Stimulated activated naive CD8-positive, alpha-beta T cell treated with anti-CD3 and anti-CD28 coated beads, Interleukin-15, Interleukin-2, amounts not matched to agents 100 ng/mL and 50 ng/mL, for 24 hours (primary cell): ENCODE measurements around the gene SLC22A17.
"Not testable (repeated sequence)": the region's sequence is repeated elsewhere in the genome, so short reads cannot be mapped to it uniquely, and the experiment has no call there.

Experiments used
- H3K27ac Mint-ChIP-seq: one replicate; pipeline ENCODE4 v1.8.0; 2021; ENCODE audit warnings: mild to moderate bottlenecking, mixed read lengths
- H3K27me3 Mint-ChIP-seq: one replicate; pipeline ENCODE4 v1.8.0; 2021; ENCODE audit warnings: mixed read lengths
- H3K36me3 Mint-ChIP-seq: one replicate; pipeline ENCODE4 v1.8.0; 2021; ENCODE audit warnings: low read depth, mixed read lengths
- H3K4me1 Mint-ChIP-seq: one replicate; pipeline ENCODE4 v1.8.0; 2021; ENCODE audit warnings: low read depth, mixed read lengths
- H3K4me3 Mint-ChIP-seq: one replicate; pipeline ENCODE4 v1.8.0; 2021; ENCODE audit warnings: mild to moderate bottlenecking, mixed read lengths
- H3K9me3 Mint-ChIP-seq: one replicate; pipeline ENCODE4 v1.8.0; 2021; ENCODE audit warnings: mixed read lengths

SLC22A17 gene

GRCh38 chr14:23352506-23353432, at the start of gene SLC22A17:
Gene SLC22A17, minus strand, starts transcription at chr14:23352887.
- peak within 1 kb of the TSS; percentile 75 for H3K4me3 Mint-ChIP-seq
- H3K27ac Mint-ChIP-seq: no peak within 1 kb of the TSS
- peaks cover 41% of the 10 kb centered on the region for H3K27me3 Mint-ChIP-seq

DNA sequence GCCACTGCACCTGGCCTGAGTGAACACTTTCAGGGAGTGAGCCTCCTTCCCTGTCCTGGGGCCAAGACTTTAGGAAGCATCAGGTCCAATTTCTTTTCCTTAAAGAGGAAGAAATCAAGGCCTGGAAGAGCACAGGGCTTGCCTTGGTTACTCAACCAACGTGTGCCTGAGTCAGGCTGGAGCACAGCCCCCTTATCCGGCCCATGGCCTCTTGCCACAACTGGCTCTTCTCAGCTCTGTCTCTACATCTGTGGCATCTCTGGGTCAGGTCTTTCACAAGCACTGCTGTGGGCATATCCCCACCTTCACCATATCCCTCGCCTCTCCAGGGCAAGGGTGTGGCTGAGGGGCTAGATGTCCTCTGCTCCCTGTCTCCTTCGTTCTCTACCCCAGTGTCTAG, 48.6 kb upstream of the SLC22A17 start:
- Mint-ChIP-seq H3K4me1 (no peaks in the 10 kb centered on the region), H3K27ac (peak overlapping the region; percentile 31), H3K4me3 (no peak overlapping the region), H3K36me3 (no peaks in the 10 kb centered on the region), H3K27me3 (peaks cover 3% of the 10 kb centered on the region), H3K9me3 (no peaks in the 10 kb centered on the region)

More at GRCh38 chr14:23352506-23353432, at the start of gene SLC22A17:
- Mint-ChIP-seq H3K36me3 (no peaks in the 10 kb centered on the region), H3K9me3 (no peaks in the 10 kb centered on the region), H3K4me1 (peaks cover 8% of the 10 kb centered on the region)

GRCh38 chr14:23400496-23401149, 47.9 kb upstream of the SLC22A17 start:
- not testable (repeated sequence) for H3K27me3 Mint-ChIP-seq, H3K36me3 Mint-ChIP-seq, H3K4me1 Mint-ChIP-seq, H3K27ac Mint-ChIP-seq, H3K4me3 Mint-ChIP-seq, H3K9me3 Mint-ChIP-seq

DNA sequence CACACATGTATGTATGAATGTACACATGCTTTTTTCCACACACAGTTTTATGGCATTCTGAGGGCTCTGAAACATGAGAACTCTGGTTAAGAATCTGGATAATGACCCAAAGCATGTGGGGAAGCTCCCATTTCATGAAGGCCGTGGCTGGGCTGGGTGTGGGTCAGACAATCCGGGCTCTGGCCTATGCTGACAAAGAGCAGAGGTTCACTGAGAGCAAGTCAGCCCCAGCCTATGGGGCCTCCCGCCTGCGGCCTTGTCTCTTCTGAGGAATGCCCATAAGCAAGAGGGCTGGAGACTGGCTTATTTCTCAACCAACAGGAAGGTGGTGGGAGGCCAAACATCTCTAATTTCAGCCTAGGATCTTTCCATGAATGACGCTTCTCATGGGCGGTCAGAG, 46.9 kb upstream of the SLC22A17 start:
- Mint-ChIP-seq H3K27me3 (peaks cover 3% of the 10 kb centered on the region), H3K9me3 (no peaks in the 10 kb centered on the region), H3K27ac (no peak overlapping the region), H3K4me3 (no peak overlapping the region), H3K36me3 (no peaks in the 10 kb centered on the region), H3K4me1 (no peaks in the 10 kb centered on the region)

DNA sequence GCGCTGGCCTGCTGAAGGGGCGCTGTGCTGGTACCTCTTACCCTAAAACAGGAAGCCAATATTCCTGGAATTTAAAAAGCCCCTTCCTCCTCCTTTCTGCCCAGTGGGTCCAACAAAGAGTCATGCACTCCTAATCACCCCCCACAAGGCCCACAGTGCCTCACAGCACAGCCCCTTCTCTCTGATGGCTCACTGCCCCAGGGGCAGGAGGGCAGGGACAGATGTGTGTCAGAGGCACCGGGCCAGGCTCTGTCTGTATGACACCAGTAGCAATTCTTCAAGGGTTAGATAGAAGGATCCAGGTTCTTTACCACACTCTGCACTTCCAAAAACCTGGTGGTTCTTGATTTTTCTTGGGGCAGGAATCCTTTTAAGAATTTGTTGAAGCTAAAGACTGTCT, 46.4 kb upstream of the SLC22A17 start:
- H3K9me3 Mint-ChIP-seq: no peaks in the 10 kb centered on the region
- H3K36me3 Mint-ChIP-seq: no peaks in the 10 kb centered on the region
- H3K4me3 Mint-ChIP-seq: no peak overlapping the region
- H3K4me1 Mint-ChIP-seq: no peaks in the 10 kb centered on the region
- peaks cover 3% of the 10 kb centered on the region for H3K27me3 Mint-ChIP-seq
- H3K27ac Mint-ChIP-seq: no peak overlapping the region

DNA sequence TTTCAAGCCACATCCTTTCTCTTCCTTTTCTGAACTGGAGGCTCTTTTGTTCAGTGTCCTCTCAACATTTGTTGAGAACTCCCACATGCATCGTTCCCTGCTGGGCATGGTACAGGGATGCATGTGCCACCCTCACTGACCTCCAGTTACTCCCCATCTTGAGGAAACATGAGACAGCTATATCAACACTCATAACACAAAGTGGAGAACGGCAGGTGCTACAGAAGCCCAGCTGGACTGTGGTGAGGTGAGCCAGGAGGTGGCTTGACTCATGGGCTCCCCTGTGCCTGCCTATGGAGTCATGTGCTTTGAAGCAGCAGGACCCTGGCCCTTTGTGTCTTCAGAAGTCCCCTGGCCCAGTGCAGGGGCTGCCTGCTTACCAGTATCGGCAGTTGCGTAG, 45.7 kb upstream of the SLC22A17 start:
- Mint-ChIP-seq H3K36me3 (no peaks in the 10 kb centered on the region), H3K4me3 (no peak overlapping the region), H3K27ac (no peak overlapping the region), H3K4me1 (no peaks in the 10 kb centered on the region), H3K27me3 (peaks cover 3% of the 10 kb centered on the region), H3K9me3 (no peaks in the 10 kb centered on the region)

DNA sequence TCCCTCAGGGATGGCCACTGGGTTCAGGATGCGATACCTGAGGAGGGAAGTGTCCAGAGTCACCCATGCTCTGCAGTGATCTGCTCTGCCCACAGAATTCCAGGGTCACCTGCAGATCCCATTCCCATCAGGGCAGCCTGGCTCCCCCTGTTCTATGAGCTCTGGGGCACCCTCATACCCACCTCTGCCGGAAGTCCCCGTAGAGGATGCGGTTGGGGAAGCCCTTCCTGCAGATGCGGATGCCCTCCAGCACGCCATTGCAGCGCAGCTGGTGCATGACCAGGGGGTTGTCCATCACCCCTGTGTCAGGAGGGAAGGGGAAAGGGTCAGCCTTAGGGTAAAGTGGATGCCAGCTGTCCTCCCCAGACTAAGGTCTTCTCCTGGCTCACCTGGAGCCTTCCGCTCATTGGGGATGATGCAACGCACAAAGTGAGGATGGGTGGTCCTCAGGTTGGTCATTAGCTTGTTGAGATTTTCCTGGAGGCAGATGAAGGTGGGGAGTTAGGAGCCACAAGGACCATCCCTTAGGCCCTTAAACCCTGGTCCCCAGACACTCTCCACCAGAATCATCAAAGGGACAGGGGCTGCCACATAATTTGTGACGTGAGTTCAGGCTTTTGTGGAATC, 44.2 kb upstream of the SLC22A17 start:
- Mint-ChIP-seq H3K4me3 (no peak overlapping the region), H3K27ac (no peak overlapping the region), H3K9me3 (no peaks in the 10 kb centered on the region), H3K4me1 (no peaks in the 10 kb centered on the region), H3K27me3 (peaks cover 3% of the 10 kb centered on the region), H3K36me3 (no peaks in the 10 kb centered on the region)

DNA sequence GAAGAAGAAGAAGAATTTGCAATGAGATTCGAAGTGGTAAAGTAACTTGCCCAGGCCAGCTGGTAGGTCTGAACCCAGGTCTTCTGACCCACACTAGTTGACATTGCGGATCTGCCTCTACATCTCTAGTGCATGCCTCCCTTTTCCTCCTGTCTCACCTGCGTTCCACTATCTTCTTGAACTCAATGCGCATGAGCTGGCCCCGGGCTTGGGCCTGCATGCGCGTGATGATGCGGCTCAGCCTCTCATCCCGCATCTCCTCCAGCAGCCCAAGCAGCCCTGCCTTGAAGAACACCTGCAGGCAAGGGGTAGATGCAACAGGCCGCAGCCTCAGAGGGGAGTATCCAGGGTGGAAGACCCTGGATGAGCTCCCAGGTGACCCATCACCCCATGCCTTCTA, 43.4 kb upstream of the SLC22A17 start:
- Mint-ChIP-seq H3K4me1 (no peaks in the 10 kb centered on the region), H3K36me3 (no peaks in the 10 kb centered on the region), H3K27me3 (peaks cover 3% of the 10 kb centered on the region), H3K9me3 (no peaks in the 10 kb centered on the region), H3K4me3 (no peak overlapping the region), H3K27ac (no peak overlapping the region)

DNA sequence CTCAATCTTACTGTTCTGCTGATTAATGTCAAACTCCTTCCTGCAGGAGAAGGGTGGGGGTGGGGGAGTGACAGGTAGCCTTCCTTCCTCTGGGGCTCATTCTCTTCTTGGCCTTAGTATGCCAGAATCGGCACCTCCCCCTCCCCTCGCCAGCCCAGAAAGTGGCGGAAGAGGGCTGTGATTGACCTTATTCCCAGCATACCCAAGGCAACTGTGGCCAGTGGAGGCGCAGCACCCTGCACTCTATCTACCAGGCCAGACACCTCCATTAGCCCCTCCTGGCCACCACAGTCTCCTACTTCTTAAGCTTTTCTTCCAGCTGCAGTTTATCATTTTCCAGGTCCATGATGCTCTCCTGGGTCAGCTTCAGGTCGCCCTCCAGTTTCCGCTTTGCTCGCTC, 39.9 kb upstream of the SLC22A17 start:
- no peaks in the 10 kb centered on the region for H3K36me3 Mint-ChIP-seq
- H3K4me1 Mint-ChIP-seq: no peaks in the 10 kb centered on the region
- no peaks in the 10 kb centered on the region for H3K27me3 Mint-ChIP-seq
- H3K9me3 Mint-ChIP-seq: no peaks in the 10 kb centered on the region
- no peak overlapping the region for H3K27ac Mint-ChIP-seq
- no peak overlapping the region for H3K4me3 Mint-ChIP-seq

DNA sequence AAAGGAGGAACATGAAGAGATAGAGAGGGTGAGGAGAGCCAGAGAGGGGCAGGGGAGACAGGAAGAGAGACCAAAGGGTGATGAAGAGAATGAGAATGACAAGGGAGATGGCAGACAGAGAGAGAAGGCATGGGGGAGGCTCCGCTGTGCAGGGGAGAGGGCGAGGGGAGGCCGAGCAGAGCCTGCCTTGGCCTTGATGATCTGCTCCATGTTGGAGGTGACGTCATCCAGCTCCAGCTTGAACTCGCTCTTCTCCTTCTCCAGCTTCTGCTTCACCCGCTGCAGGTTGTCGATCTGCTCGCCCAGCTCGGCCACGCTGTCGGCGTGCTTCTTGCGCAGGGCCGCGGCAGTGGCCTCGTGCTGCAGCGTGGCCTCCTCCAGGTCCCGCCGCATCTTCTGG, 37.2 kb upstream of the SLC22A17 start:
- H3K4me1 Mint-ChIP-seq: not testable (repeated sequence)

GRCh38 chr14:23389396-23389795, 36.7 kb upstream of the SLC22A17 start:
- Mint-ChIP-seq H3K4me3 (no peak overlapping the region), H3K27ac (no peak overlapping the region)

More for the DNA sequence above, 37.2 kb upstream of the SLC22A17 start:
- H3K27ac Mint-ChIP-seq, H3K27me3 Mint-ChIP-seq, H3K4me3 Mint-ChIP-seq, H3K9me3 Mint-ChIP-seq, H3K36me3 Mint-ChIP-seq: not testable (repeated sequence)

DNA sequence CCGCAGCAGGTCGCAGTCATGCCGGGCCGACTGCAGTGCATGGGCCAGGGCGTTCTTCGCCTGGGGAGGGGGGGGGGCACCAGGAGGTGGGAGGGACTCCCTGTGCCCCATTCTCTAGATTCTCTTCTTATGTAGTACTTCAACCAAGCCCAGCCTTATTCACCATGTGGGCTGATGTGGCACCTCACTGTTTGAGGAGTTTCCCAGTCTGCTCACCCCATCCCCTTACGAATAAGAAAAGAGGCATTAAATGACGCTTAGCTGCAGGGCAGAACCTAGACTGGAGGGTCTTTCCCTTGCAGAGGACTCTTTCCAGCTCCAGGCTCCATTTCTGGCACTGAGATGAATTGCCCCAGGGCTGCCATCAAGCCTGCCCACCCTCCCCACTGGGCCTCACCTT, 36.3 kb upstream of the SLC22A17 start:
- Mint-ChIP-seq H3K27me3 (no peaks in the 10 kb centered on the region), H3K4me1 (no peaks in the 10 kb centered on the region), H3K36me3 (no peaks in the 10 kb centered on the region), H3K27ac (no peak overlapping the region), H3K4me3 (no peak overlapping the region), H3K9me3 (no peaks in the 10 kb centered on the region)

More at GRCh38 chr14:23389396-23389795, 36.7 kb upstream of the SLC22A17 start:
- Mint-ChIP-seq H3K27me3 (no peaks in the 10 kb centered on the region), H3K9me3 (no peaks in the 10 kb centered on the region), H3K4me1 (no peaks in the 10 kb centered on the region), H3K36me3 (no peaks in the 10 kb centered on the region)

DNA sequence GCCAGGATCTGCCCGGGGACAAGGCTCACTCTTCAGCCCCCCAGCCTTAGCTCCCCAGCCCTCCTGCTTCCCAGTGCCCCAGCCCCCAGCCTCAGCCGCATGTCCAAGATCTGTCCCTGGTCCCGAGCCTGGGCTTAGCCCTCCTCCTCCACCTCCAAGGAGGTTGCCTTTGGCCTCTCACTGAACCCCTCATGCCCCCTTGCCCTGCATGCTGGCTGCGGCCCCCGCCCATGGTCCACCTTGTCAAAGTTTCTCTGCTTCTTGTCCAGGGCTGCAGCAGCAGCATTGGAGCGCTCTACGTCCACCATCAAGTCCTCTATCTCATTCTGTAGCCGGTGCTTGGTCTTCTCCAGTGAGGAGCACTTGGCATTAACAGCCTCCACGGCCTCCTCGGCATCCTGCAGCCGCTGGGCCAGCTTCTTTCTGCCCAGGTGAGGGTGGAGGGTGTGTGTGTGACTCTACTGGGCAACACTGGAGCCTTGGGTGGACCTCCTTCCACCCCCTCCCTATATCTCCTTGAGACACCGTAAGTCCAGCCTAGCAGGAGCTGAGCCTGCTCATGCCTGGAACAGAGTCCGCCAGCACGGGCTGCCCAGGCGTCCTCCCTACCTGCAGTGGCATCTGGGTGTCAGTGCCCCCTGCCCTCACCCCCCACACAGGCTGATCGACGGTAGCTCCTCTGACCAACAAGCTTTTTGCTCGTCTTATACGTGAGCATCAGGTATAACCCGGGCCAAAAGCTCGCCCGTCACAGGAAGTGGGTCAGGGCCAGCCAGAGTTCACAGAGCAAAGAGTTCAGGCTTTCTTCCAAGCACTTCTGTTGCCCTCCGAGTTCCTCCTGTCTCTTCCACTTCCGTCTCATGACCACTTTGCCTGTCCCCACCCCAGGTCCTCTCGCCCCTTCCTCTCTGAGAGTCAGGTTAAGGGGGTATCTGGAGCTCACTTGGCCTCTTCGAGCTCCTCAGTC, 35.5 kb upstream of the SLC22A17 start:
- H3K9me3 Mint-ChIP-seq: no peaks in the 10 kb centered on the region
- H3K4me3 Mint-ChIP-seq: no peak overlapping the region
- H3K27me3 Mint-ChIP-seq: no peaks in the 10 kb centered on the region
- H3K36me3 Mint-ChIP-seq: no peaks in the 10 kb centered on the region
- H3K27ac Mint-ChIP-seq: no peak overlapping the region
- no peaks in the 10 kb centered on the region for H3K4me1 Mint-ChIP-seq

DNA sequence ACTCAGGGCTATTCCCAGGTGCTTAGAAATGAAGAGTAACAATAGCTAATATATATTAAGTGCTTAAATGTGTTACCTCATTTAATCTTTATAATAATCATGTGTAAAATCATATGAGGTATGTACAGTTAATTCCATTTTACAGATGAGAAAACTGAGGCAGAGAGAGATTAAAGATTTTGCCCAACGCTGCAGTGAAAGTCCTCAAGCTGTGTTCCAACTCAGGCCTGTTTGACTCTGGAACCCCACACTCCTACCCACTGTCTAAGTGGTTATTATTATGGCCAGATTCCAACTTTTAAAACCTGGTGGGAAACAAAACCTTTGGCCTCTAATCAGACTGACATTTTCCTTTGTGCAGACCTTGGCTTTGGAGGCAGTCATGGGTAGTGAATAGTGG, 34.3 kb upstream of the SLC22A17 start:
- H3K9me3 Mint-ChIP-seq: no peaks in the 10 kb centered on the region
- H3K36me3 Mint-ChIP-seq: no peaks in the 10 kb centered on the region
- no peaks in the 10 kb centered on the region for H3K4me1 Mint-ChIP-seq
- no peak overlapping the region for H3K27ac Mint-ChIP-seq
- no peak overlapping the region for H3K4me3 Mint-ChIP-seq
- no peaks in the 10 kb centered on the region for H3K27me3 Mint-ChIP-seq
